Glutamatergic neuron (in vitro differentiated cells): ENCODE measurements around the gene CENATAC. TPM values are rescaled to one million over a fixed set of nuclear protein-coding genes. Genes with fewer than 3 reads are reported as not detected.
"Not testable (repeated sequence)": the region's sequence is repeated elsewhere in the genome, so short reads cannot be mapped to it uniquely, and the experiment has no call there.

Experiments used
- DNase-seq: peaks from one replicate; pipeline ENCODE4 v3.0.0; 2022
- H3K27ac Mint-ChIP-seq: one replicate; pipeline ENCODE4 v1.8.0; 2020; ENCODE audit warnings: mild to moderate bottlenecking, mixed read lengths, inconsistent platforms; ENCODE audit not compliant: unreplicated experiment
- H3K27me3 Mint-ChIP-seq: one replicate; pipeline ENCODE4 v1.8.0; 2020; ENCODE audit warnings: mild to moderate bottlenecking, moderate library complexity, mixed read lengths, inconsistent platforms; ENCODE audit not compliant: unreplicated experiment
- H3K36me3 Mint-ChIP-seq: one replicate; pipeline ENCODE4 v1.8.0; 2020; ENCODE audit warnings: mild to moderate bottlenecking, mixed read lengths, inconsistent platforms; ENCODE audit not compliant: unreplicated experiment
- H3K4me1 Mint-ChIP-seq: one replicate; pipeline ENCODE4 v1.8.0; 2020; ENCODE audit warnings: mild to moderate bottlenecking, low read depth, mixed read lengths, inconsistent platforms; ENCODE audit not compliant: unreplicated experiment
- H3K4me3 Mint-ChIP-seq: one replicate; pipeline ENCODE4 v1.8.0; 2020; ENCODE audit warnings: mild to moderate bottlenecking, mixed read lengths, inconsistent platforms; ENCODE audit not compliant: unreplicated experiment
- H3K9me3 Mint-ChIP-seq: one replicate; pipeline ENCODE4 v1.8.0; 2020; ENCODE audit warnings: mild to moderate bottlenecking, moderate library complexity, mixed read lengths, inconsistent platforms; ENCODE audit not compliant: unreplicated experiment
- CTCF ChIP-seq: fragments of 200-600 bp; sonication (generic); IDR thresholded peaks from one replicate; pipeline ENCODE4 v1.5.0; 2021; ENCODE audit not compliant: partially characterized antibody, unreplicated experiment
- total RNA-seq: library from RNA; stranded (reverse); fragmentation: NEBNext Ultra II Directional; extraction: Animal tissue kit (Norgen Biotek cat#: 25700); gene quantifications from one replicate; pipeline ENCODE4 v1.2.1, GENCODE V29; 2021; ENCODE audit not compliant: unreplicated experiment

CENATAC gene
- total RNA-seq, 1 donor from 2014 or later: 72.3 TPM

GRCh38 chr11:119038884-119039283 lies 40.9 kb downstream of the CENATAC start:
- DNase-seq: no peak
- Mint-ChIP-seq H3K36me3 (no peaks in the 10 kb centered on the region), H3K27ac (no peak overlapping the region)

GRCh38 chr11:119039471-119039870 lies 41.5 kb downstream of the CENATAC start:
- not testable (repeated sequence) for DNase-seq, H3K4me3 Mint-ChIP-seq, H3K9me3 Mint-ChIP-seq, H3K4me1 Mint-ChIP-seq, H3K36me3 Mint-ChIP-seq, H3K27me3 Mint-ChIP-seq, H3K27ac Mint-ChIP-seq

More at GRCh38 chr11:119038884-119039283, 40.9 kb downstream of the CENATAC start:
- H3K9me3 Mint-ChIP-seq: peaks cover 3% of the 10 kb centered on the region
- no peak overlapping the region for H3K4me3 Mint-ChIP-seq
- no peaks in the 10 kb centered on the region for H3K4me1 Mint-ChIP-seq
- no peak for TF ChIP-seq CTCF
- H3K27me3 Mint-ChIP-seq: peaks cover 2% of the 10 kb centered on the region

- no peak for DNase-seq
- Mint-ChIP-seq H3K4me1 (no peaks in the 10 kb centered on the region), H3K27me3 (peaks cover 2% of the 10 kb centered on the region), H3K9me3 (peaks cover 4% of the 10 kb centered on the region), H3K36me3 (no peaks in the 10 kb centered on the region), H3K27ac (no peak overlapping the region), H3K4me3 (peak overlapping the region; percentile 36)
- TF ChIP-seq CTCF: no peak
These were observed 44.0 kb downstream of the CENATAC start for GRCh38 chr11:119041821-119042514.

- peaks cover 7% of the 10 kb centered on the region for H3K9me3 Mint-ChIP-seq
- DNase-seq: no peak
- H3K27ac Mint-ChIP-seq: no peak overlapping the region
- TF ChIP-seq CTCF: no peak
- peaks cover 2% of the 10 kb centered on the region for H3K27me3 Mint-ChIP-seq
- no peaks in the 10 kb centered on the region for H3K36me3 Mint-ChIP-seq
- H3K4me1 Mint-ChIP-seq: no peaks in the 10 kb centered on the region
- no peak overlapping the region for H3K4me3 Mint-ChIP-seq
These were observed 45.0 kb downstream of the CENATAC start for GRCh38 chr11:119042927-119043326.

GRCh38 chr11:119044708-119045107 lies 46.8 kb downstream of the CENATAC start:
- no peaks in the 10 kb centered on the region for H3K4me1 Mint-ChIP-seq
- H3K9me3 Mint-ChIP-seq: peaks cover 7% of the 10 kb centered on the region
- DNase-seq: no peak
- no peaks in the 10 kb centered on the region for H3K27me3 Mint-ChIP-seq
- TF ChIP-seq CTCF: peak; percentile 33
- H3K36me3 Mint-ChIP-seq: peaks cover under 1% of the 10 kb centered on the region
- no peak overlapping the region for H3K4me3 Mint-ChIP-seq
- H3K27ac Mint-ChIP-seq: no peak overlapping the region
